ENCODE data around the gene INHBB. TPM values are rescaled to one million over a fixed set of nuclear protein-coding genes. Genes with fewer than 3 reads are reported as not detected.

The INHBB gene
- total RNA-seq, 2 experiments from 2014 or later, result not detected

- H3K4me1 Mint-ChIP-seq (ENCODE audit: low read depth), result peaks cover 19% of the 10 kb centered on the region
Observed at GRCh38 chr2:120343100-120343432, 2.9 kb upstream of the INHBB start.

GRCh38 chr2:120343433-120344105, 2.4 kb upstream of the INHBB start:
- Mint-ChIP-seq H3K4me1 (ENCODE audit: low read depth) (peaks cover 19% of the 10 kb centered on the region), H3K9me3 (no peaks in the 10 kb centered on the region), H3K4me3 (peak overlapping the region; percentile 84), H3K27ac (no peak overlapping the region), H3K27me3 (peaks cover 67% of the 10 kb centered on the region), H3K36me3 (ENCODE audit: low read depth) (no peaks in the 10 kb centered on the region)
- Histone ChIP-seq H3K27ac (ENCODE audit: low read depth in 1 of 2, low read length in 2 of 2) (no peak overlapping the region), H3K9me3 (ENCODE audit: control insufficient read depth in 1 of 2, insufficient read depth in 1 of 2, low read length in 2 of 2) (peaks cover 0 to 17% of the 10 kb centered on the region in 2 experiments), H3K4me3 (ENCODE audit: low read length) (no peak overlapping the region), H3K4me1 (ENCODE audit: insufficient read depth, low read length) (peaks cover 35% of the 10 kb centered on the region), H3K27me3 (ENCODE audit: control insufficient read depth in 1 of 2, insufficient read depth in 2 of 2, low read length in 2 of 2) (peaks cover 51 to 67% of the 10 kb centered on the region in 2 experiments), H3K36me3 (ENCODE audit: insufficient read depth, low read length) (no peaks in the 10 kb centered on the region)
- peak; percentile 14 to 73 (median 42) for DNase-seq
- TF ChIP-seq CTCF (IDR thresholded peaks at IDR 0.05), result peak; percentile 42
- POLR2A ChIA-PET, result no interaction called here
- peak; percentile 49 for ATAC-seq (ENCODE audit: poor library complexity)
- intact Hi-C loops (cut with DNase I, micrococcal nuclease), result loop anchor here in 1 of 2 experiments (2.0 kb wide), 1 partner anchor 337 kb away; no protein-coding TSS in a partner anchor
- CTCF ChIA-PET, result interaction anchor here (1.0 to 1.1 kb wide), 2 partner anchors 10 to 332 kb away, joined by 3 to 4 read pairs; no protein-coding TSS in a partner anchor

More at GRCh38 chr2:120343100-120343432, 2.9 kb upstream of the INHBB start:
- Histone ChIP-seq H3K4me1 (ENCODE audit: insufficient read depth, low read length) (peaks cover 35% of the 10 kb centered on the region), H3K36me3 (ENCODE audit: insufficient read depth, low read length) (no peaks in the 10 kb centered on the region), H3K27me3 (ENCODE audit: control insufficient read depth in 1 of 2, insufficient read depth in 2 of 2, low read length in 2 of 2) (peaks cover 47 to 62% of the 10 kb centered on the region in 2 experiments), H3K9me3 (ENCODE audit: control insufficient read depth in 1 of 2, insufficient read depth in 1 of 2, low read length in 2 of 2) (peaks cover 0 to 17% of the 10 kb centered on the region in 2 experiments), H3K4me3 (ENCODE audit: low read length) (no peak overlapping the region), H3K27ac (ENCODE audit: low read depth in 1 of 2, low read length in 2 of 2) (no peak overlapping the region)
- no peaks in the 10 kb centered on the region for H3K9me3 Mint-ChIP-seq
- TF ChIP-seq CTCF (IDR thresholded peaks at IDR 0.05), result no peak
- ATAC-seq (ENCODE audit: poor library complexity) (no peak), DNase-seq (no peak)
- intact Hi-C loops (cut with DNase I, micrococcal nuclease), result loop anchor here in 1 of 2 experiments (2.0 kb wide), 1 partner anchor 338 kb away; no protein-coding TSS in a partner anchor
- no peak overlapping the region for H3K27ac Mint-ChIP-seq
- CTCF ChIA-PET, result interaction anchor here (1.0 to 1.1 kb wide), 2 partner anchors 9 to 332 kb away, joined by 3 to 4 read pairs; no protein-coding TSS in a partner anchor
- H3K4me3 Mint-ChIP-seq, result peak overlapping the region; percentile 84
- peaks cover 67% of the 10 kb centered on the region for H3K27me3 Mint-ChIP-seq
- no peaks in the 10 kb centered on the region for H3K36me3 Mint-ChIP-seq (ENCODE audit: low read depth)
- POLR2A ChIA-PET, result no interaction called here

GRCh38 chr2:120344214-120344975, 1.5 kb upstream of the INHBB start:
- H3K9me3 Mint-ChIP-seq, result no peaks in the 10 kb centered on the region
- peak in 1 of 14 experiments; percentile 18 for DNase-seq
- CTCF ChIA-PET, result no interaction called here
- peaks cover 19% of the 10 kb centered on the region for H3K4me1 Mint-ChIP-seq (ENCODE audit: low read depth)
- Histone ChIP-seq H3K27me3 (ENCODE audit: control insufficient read depth in 1 of 2, insufficient read depth in 2 of 2, low read length in 2 of 2) (peaks cover 57 to 75% of the 10 kb centered on the region in 2 experiments), H3K4me1 (ENCODE audit: insufficient read depth, low read length) (peaks cover 35% of the 10 kb centered on the region), H3K27ac (ENCODE audit: low read depth in 1 of 2, low read length in 2 of 2) (no peak overlapping the region), H3K9me3 (ENCODE audit: control insufficient read depth in 1 of 2, insufficient read depth in 1 of 2, low read length in 2 of 2) (peaks cover 0 to 17% of the 10 kb centered on the region in 2 experiments), H3K4me3 (ENCODE audit: low read length) (peak overlapping the region; percentile 38), H3K36me3 (ENCODE audit: insufficient read depth, low read length) (no peaks in the 10 kb centered on the region)
- H3K36me3 Mint-ChIP-seq (ENCODE audit: low read depth), result no peaks in the 10 kb centered on the region
- intact Hi-C loops (cut with DNase I, micrococcal nuclease), result no loop called here
- ATAC-seq (ENCODE audit: poor library complexity), result no peak
- no peak overlapping the region for H3K4me3 Mint-ChIP-seq
- no peak for TF ChIP-seq CTCF (IDR thresholded peaks at IDR 0.05)
- H3K27me3 Mint-ChIP-seq, result peaks cover 66% of the 10 kb centered on the region
- POLR2A ChIA-PET, result no interaction called here
- H3K27ac Mint-ChIP-seq, result no peak overlapping the region
